WTC11 (cell line): ENCODE data around the gene PNISR. TPM values are rescaled to one million over a fixed set of nuclear protein-coding genes. Genes with fewer than 3 reads are reported as not detected.

Experiments
- ATAC-seq: fragments of 200-7000 bp; cut with Tn5 transposase; 2 replicates; pipeline ENCODE4 v1.10.0; 2021; ENCODE audit warnings: mild to moderate bottlenecking, moderate library complexity
- CTCF ChIA-PET: fragments of 300-600 bp; sonication (Branson Sonifier 250); formaldehyde crosslinking; loops from one replicate; lab custom pipeline; 2021; ENCODE audit warnings: antibody characterized with exemption; lab: Charles Lee
- POLR2A ChIA-PET: fragments of 350-600 bp; sonication (Branson Sonifier 250); formaldehyde crosslinking; loops from one replicate; lab custom pipeline; 2021; ENCODE audit warnings: antibody characterized with exemption; lab: Charles Lee
- DNase-seq: peaks from one replicate; pipeline ENCODE4 v3.0.0; 2021; ENCODE audit warnings: low spot score
- H3K27ac Mint-ChIP-seq: 2 replicates; pipeline ENCODE4 v1.8.0; 2021; ENCODE audit warnings: mixed read lengths
- H3K27me3 Mint-ChIP-seq: 2 replicates; pipeline ENCODE4 v1.8.0; 2021; ENCODE audit warnings: low read depth, mild to moderate bottlenecking, moderate library complexity, mixed read lengths
- H3K36me3 Mint-ChIP-seq: 2 replicates; pipeline ENCODE4 v1.8.0; 2021; ENCODE audit warnings: mixed read lengths
- H3K4me1 Mint-ChIP-seq: 2 replicates; pipeline ENCODE4 v1.8.0; 2022; ENCODE audit warnings: mixed read lengths
- H3K4me3 Mint-ChIP-seq: 2 replicates; pipeline ENCODE4 v1.8.0; 2021; ENCODE audit warnings: mild to moderate bottlenecking, moderate library complexity, mixed read lengths
- H3K9me3 Mint-ChIP-seq: 2 replicates; pipeline ENCODE4 v1.8.0; 2021; ENCODE audit warnings: mixed read lengths
- CBFB ChIP-seq: sonication (generic); formaldehyde crosslinking; IDR thresholded peaks from 2 replicates; pipeline ENCODE4 v1.8.1; 2022; ENCODE audit warnings: mild to moderate bottlenecking, low read depth, missing genetic modification reagents
- CREM ChIP-seq: sonication (generic); formaldehyde crosslinking; IDR thresholded peaks from 2 replicates; pipeline ENCODE4 v1.8.1; 2022; ENCODE audit warnings: mild to moderate bottlenecking, missing genetic modification reagents, moderate library complexity
- FOXJ3 ChIP-seq: sonication (generic); formaldehyde crosslinking; IDR thresholded peaks from 2 replicates; pipeline ENCODE4 v1.9.0; 2021; ENCODE audit warnings: missing genetic modification reagents, mild to moderate bottlenecking, borderline replicate concordance
- FOXP1 ChIP-seq: sonication (generic); formaldehyde crosslinking; IDR thresholded peaks from 2 replicates; pipeline ENCODE4 v1.8.0; 2022; ENCODE audit warnings: missing genetic modification reagents, mild to moderate bottlenecking, moderate library complexity, borderline replicate concordance
- HMGA2 ChIP-seq: fragments of 250-450 bp; sonication (Bioruptor Pico); IDR thresholded peaks from 2 replicates; pipeline ENCODE4 v1.4.0; 2021; ENCODE audit warnings: mild to moderate bottlenecking, moderate library complexity
- IRF2 ChIP-seq: sonication (generic); formaldehyde crosslinking; IDR thresholded peaks from 2 replicates; pipeline ENCODE4 v1.8.0; 2022; ENCODE audit warnings: low read depth, missing genetic modification reagents, borderline replicate concordance
- JAZF1 ChIP-seq: fragments of 250-450 bp; sonication (Bioruptor Pico); IDR thresholded peaks from 2 replicates; pipeline ENCODE4 v1.9.0; 2021; ENCODE audit warnings: moderate library complexity, mild to moderate bottlenecking, inconsistent platforms
- NFE2L1 ChIP-seq: sonication (generic); formaldehyde crosslinking; IDR thresholded peaks from 2 replicates; pipeline ENCODE4 v1.8.1; 2023; ENCODE audit warnings: missing genetic modification reagents
- NR1H2 ChIP-seq: sonication (generic); formaldehyde crosslinking; IDR thresholded peaks from 2 replicates; pipeline ENCODE4 v1.9.0; 2021; ENCODE audit warnings: mild to moderate bottlenecking, moderate library complexity, missing genetic modification reagents
- NR2C2 ChIP-seq: sonication (generic); formaldehyde crosslinking; IDR thresholded peaks from 2 replicates; pipeline ENCODE4 v1.8.0; 2022; ENCODE audit warnings: mild to moderate bottlenecking, missing genetic modification reagents
- SMAD3 ChIP-seq: sonication (generic); formaldehyde crosslinking; IDR thresholded peaks from 2 replicates; pipeline ENCODE4 v1.8.0; 2022; ENCODE audit warnings: missing genetic modification reagents, mild to moderate bottlenecking, borderline replicate concordance
- TEAD1 ChIP-seq: sonication (generic); formaldehyde crosslinking; IDR thresholded peaks from 2 replicates; pipeline ENCODE4 v1.8.0; 2022; ENCODE audit warnings: mild to moderate bottlenecking, missing genetic modification reagents
- ZBTB21 ChIP-seq: sonication (generic); formaldehyde crosslinking; IDR thresholded peaks from 2 replicates; pipeline ENCODE4 v1.8.1; 2023; ENCODE audit warnings: mild to moderate bottlenecking, missing genetic modification reagents, borderline replicate concordance
- ZNF138 ChIP-seq: sonication (generic); formaldehyde crosslinking; conservative IDR thresholded peaks from 2 replicates; pipeline ENCODE4 v1.8.1; 2022; ENCODE audit warnings: mild to moderate bottlenecking, moderate library complexity, missing genetic modification reagents
- ZNF219 ChIP-seq: sonication (generic); formaldehyde crosslinking; IDR thresholded peaks from 2 replicates; pipeline ENCODE4 v1.8.0; 2023; ENCODE audit warnings: missing genetic modification reagents, mild to moderate bottlenecking, borderline replicate concordance
- ZNF263 ChIP-seq: sonication (generic); formaldehyde crosslinking; IDR thresholded peaks from 2 replicates; pipeline ENCODE4 v1.8.1; 2022; ENCODE audit warnings: low read depth, mild to moderate bottlenecking, moderate library complexity, missing genetic modification reagents
- ZNF671 ChIP-seq: fragments of 250-450 bp; sonication (Bioruptor Pico); IDR thresholded peaks from 2 replicates; pipeline ENCODE4 v1.8.0; 2021; ENCODE audit warnings: mild to moderate bottlenecking
- total RNA-seq: library from RNA; stranded (reverse); gene quantifications from 3 replicates; pipeline ENCODE4 v1.2.3, GENCODE V29; 2021
- TF ChIP-seq, protein P1 (sequence below): sonication (generic); formaldehyde crosslinking; IDR thresholded peaks from 2 replicates; pipeline ENCODE4 v1.8.1; 2022; ENCODE audit warnings: mild to moderate bottlenecking, moderate library complexity, missing genetic modification reagents
- TF ChIP-seq, protein P2 (sequence below): sonication (generic); formaldehyde crosslinking; IDR thresholded peaks from 2 replicates; pipeline ENCODE4 v1.8.0; 2022; ENCODE audit warnings: mild to moderate bottlenecking, missing genetic modification reagents
- TF ChIP-seq, protein P3 (sequence below): sonication (generic); formaldehyde crosslinking; IDR thresholded peaks from 2 replicates; pipeline ENCODE4 v1.8.1; 2022; ENCODE audit warnings: mild to moderate bottlenecking, missing genetic modification reagents, moderate library complexity, borderline replicate concordance
- TF ChIP-seq, protein P4 (sequence below): sonication (generic); formaldehyde crosslinking; IDR thresholded peaks from 2 replicates; pipeline ENCODE4 v1.8.1; 2022; ENCODE audit warnings: missing genetic modification reagents, borderline replicate concordance
- TF ChIP-seq, protein P5 (sequence below): fragments of 250-450 bp; sonication (Bioruptor Pico); IDR thresholded peaks from 2 replicates; pipeline ENCODE4 v2.1.2; 2022; ENCODE audit warnings: mild to moderate bottlenecking, moderate library complexity

PNISR gene
- total RNA-seq, 1 experiment from 2014 or later = 156 TPM

DNA sequence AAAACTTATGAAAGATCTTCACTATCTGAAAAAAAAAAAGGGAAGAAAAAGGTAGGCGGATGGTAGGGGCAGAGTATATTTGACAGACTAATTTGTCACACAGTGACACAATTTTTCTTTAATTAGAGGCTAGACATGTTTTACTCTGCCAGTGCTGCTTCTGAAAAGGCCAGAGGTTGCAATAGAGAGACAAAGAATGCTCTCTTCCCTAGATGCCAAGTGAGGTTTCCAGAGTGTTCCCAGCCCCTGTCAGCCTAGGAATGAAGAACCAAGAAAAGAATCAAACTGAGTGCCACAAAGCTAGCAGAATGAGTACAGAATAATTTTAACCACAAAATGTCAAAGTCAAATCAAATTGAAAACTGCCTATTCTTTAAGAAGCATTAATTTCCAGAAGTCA, 13.0 kb downstream of the PNISR start (continued):
- TF ChIP-seq, protein P1, sequence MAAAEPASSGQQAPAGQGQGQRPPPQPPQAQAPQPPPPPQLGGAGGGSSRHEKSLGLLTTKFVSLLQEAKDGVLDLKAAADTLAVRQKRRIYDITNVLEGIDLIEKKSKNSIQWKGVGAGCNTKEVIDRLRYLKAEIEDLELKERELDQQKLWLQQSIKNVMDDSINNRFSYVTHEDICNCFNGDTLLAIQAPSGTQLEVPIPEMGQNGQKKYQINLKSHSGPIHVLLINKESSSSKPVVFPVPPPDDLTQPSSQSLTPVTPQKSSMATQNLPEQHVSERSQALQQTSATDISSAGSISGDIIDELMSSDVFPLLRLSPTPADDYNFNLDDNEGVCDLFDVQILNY = no peak
- TF ChIP-seq IRF2 (no peak), NR1H2 (CRISPR knock-in tag) (no peak), ZNF138 (CRISPR knock-in tag) (no peak), ZNF219 (CRISPR knock-in tag) (no peak), HMGA2 (CRISPR knock-in tag) (no peak), ZNF263 (CRISPR knock-in tag) (no peak), FOXJ3 (CRISPR knock-in tag) (no peak)
- TF ChIP-seq, protein P2, sequence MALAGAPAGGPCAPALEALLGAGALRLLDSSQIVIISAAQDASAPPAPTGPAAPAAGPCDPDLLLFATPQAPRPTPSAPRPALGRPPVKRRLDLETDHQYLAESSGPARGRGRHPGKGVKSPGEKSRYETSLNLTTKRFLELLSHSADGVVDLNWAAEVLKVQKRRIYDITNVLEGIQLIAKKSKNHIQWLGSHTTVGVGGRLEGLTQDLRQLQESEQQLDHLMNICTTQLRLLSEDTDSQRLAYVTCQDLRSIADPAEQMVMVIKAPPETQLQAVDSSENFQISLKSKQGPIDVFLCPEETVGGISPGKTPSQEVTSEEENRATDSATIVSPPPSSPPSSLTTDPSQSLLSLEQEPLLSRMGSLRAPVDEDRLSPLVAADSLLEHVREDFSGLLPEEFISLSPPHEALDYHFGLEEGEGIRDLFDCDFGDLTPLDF (CRISPR knock-in tag) = no peak
- TF ChIP-seq, protein P3, sequence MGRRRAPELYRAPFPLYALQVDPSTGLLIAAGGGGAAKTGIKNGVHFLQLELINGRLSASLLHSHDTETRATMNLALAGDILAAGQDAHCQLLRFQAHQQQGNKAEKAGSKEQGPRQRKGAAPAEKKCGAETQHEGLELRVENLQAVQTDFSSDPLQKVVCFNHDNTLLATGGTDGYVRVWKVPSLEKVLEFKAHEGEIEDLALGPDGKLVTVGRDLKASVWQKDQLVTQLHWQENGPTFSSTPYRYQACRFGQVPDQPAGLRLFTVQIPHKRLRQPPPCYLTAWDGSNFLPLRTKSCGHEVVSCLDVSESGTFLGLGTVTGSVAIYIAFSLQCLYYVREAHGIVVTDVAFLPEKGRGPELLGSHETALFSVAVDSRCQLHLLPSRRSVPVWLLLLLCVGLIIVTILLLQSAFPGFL (CRISPR knock-in tag) = no peak

DNA sequence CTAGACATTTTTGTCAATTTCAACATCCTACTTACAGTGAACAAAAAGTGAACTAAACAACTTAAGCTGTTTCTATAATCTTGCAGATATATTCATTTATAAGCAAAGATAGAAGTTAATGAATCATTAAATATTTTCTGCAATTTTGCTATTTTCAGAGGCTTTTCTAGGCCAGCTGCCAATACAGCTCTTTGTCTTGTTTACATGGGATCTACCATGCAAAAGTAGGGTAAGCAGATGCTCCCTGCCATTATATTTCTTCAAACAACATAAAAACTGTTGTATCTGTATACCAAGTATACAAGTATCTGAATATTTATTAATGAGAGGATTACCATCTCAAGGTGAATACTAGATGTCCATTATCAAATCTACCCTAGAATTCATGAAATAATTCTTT, 15.4 kb downstream of the PNISR start:
- no peaks in the 10 kb centered on the region for H3K27me3 Mint-ChIP-seq
- CTCF ChIA-PET = no interaction called here
- H3K36me3 Mint-ChIP-seq = peaks cover 62% of the 10 kb centered on the region
- no peak overlapping the region for H3K27ac Mint-ChIP-seq
- POLR2A ChIA-PET = no interaction called here
- H3K9me3 Mint-ChIP-seq = no peaks in the 10 kb centered on the region
- TF ChIP-seq HMGA2 (CRISPR knock-in tag) = no peak
- TF ChIP-seq SMAD3 (CRISPR knock-in tag) = no peak
- TF ChIP-seq NFE2L1 = no peak
- no peak for TF ChIP-seq ZNF138 (CRISPR knock-in tag)
- no peak for TF ChIP-seq JAZF1 (CRISPR knock-in tag)
- no peak for TF ChIP-seq ZNF671 (CRISPR knock-in tag)
- TF ChIP-seq TEAD1 (CRISPR knock-in tag) = no peak
- TF ChIP-seq, protein P4, sequence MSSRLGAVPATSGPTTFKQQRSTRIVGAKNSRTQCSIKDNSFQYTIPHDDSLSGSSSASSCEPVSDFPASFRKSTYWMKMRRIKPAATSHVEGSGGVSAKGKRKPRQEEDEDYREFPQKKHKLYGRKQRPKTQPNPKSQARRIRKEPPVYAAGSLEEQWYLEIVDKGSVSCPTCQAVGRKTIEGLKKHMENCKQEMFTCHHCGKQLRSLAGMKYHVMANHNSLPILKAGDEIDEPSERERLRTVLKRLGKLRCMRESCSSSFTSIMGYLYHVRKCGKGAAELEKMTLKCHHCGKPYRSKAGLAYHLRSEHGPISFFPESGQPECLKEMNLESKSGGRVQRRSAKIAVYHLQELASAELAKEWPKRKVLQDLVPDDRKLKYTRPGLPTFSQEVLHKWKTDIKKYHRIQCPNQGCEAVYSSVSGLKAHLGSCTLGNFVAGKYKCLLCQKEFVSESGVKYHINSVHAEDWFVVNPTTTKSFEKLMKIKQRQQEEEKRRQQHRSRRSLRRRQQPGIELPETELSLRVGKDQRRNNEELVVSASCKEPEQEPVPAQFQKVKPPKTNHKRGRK = no peak
- no peak for TF ChIP-seq FOXP1 (CRISPR knock-in tag)
- TF ChIP-seq NR2C2 (CRISPR knock-in tag) = no peak
- TF ChIP-seq CREM (CRISPR knock-in tag) = no peak
- TF ChIP-seq CBFB (CRISPR knock-in tag) = no peak
- TF ChIP-seq, protein P5, sequence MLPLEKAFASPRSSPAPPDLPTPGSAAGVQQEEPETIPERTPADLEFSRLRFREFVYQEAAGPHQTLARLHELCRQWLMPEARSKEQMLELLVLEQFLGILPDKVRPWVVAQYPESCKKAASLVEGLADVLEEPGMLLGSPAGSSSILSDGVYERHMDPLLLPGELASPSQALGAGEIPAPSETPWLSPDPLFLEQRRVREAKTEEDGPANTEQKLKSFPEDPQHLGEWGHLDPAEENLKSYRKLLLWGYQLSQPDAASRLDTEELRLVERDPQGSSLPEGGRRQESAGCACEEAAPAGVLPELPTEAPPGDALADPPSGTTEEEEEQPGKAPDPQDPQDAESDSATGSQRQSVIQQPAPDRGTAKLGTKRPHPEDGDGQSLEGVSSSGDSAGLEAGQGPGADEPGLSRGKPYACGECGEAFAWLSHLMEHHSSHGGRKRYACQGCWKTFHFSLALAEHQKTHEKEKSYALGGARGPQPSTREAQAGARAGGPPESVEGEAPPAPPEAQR = no peak
- no peak for TF ChIP-seq ZBTB21 (CRISPR knock-in tag)
- TF ChIP-seq, all 79 proteins: peak for 0
- Mint-ChIP-seq H3K4me3 (no peak overlapping the region), H3K4me1 (no peaks in the 10 kb centered on the region)
- ATAC-seq (no peak), DNase-seq (no peak)
